ENCODE results near the gene ARNT2. TPM values are rescaled to one million over a fixed set of nuclear protein-coding genes. Genes with fewer than 3 reads are reported as not detected.

The ARNT2 gene
- total RNA-seq, 2 experiments from 2014 or later: 0.34 TPM; not detected in 1

DNA sequence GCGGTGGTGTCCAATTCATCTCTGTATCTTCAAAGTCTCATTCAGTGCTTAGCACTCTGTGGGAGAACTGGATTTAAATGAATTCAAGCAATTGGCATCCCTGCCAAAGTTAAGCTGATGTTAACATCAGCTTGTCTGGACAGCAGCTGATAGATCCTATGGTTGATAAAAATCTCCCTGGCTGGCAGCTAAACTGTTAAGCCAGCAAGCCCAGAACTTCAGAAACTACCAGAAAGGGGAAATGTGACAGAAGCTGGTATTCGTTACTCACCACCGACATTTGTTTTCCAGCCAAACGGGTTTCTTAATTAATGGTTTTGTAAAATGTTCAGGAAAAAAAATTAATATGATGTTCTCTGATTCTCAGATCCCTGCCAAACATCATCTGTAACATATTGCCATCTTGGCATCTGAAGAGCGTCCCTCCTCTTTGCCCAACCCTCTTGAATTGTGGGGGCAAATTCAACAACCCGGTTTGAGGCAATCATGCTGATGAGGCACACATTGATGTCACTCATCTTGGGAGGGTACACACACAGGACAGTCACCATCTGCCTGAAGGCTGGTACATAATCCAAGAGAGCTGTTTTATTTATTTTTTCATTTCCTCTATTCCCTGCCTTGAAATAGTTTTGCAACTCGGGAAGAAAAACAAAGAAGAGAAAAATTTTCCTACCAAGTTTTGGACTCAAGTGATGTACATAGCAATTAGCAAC is 214.7 kb downstream of the ARNT2 start:
- no peak for TF ChIP-seq CTCF (IDR thresholded peaks at IDR 0.05)
- Mint-ChIP-seq H3K27me3 (peaks cover 18% of the 10 kb centered on the region), H3K9me3 (peaks cover 6% of the 10 kb centered on the region), H3K4me1 (ENCODE audit: low read depth) (no peaks in the 10 kb centered on the region), H3K36me3 (ENCODE audit: low read depth) (no peaks in the 10 kb centered on the region), H3K4me3 (no peak overlapping the region), H3K27ac (no peak overlapping the region)
- DNase-seq: no peak
- CTCF ChIA-PET: interaction anchor here (0.9 to 1.9 kb wide), 2 partner anchors 157 to 351 kb away, joined by 3 to 7 read pairs; no protein-coding TSS in a partner anchor
- POLR2A ChIA-PET: no interaction called here
- no peak for ATAC-seq
- intact Hi-C loops (cut with micrococcal nuclease): no loop called here

DNA sequence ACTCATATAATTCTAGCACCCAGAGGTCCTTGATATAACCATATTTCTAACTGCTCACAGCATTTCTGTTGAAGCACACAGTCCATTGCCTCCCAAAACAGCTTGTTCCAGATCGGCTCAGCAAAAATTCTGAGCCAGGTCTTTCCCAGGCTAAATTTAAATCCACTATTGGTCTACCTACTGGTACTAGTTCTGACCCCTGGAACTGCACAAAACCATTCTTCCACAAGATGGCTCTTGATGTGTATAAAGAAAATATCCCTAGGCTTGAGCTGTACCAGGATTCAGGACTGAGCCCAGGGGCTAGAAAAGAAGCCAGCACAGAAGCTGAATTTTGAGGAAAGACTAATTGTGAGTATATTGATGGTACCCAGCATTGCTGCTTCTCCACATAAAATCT is 215.5 kb downstream of the ARNT2 start:
- POLR2A ChIA-PET: no interaction called here
- H3K27me3 Mint-ChIP-seq: peaks cover 18% of the 10 kb centered on the region

DNA sequence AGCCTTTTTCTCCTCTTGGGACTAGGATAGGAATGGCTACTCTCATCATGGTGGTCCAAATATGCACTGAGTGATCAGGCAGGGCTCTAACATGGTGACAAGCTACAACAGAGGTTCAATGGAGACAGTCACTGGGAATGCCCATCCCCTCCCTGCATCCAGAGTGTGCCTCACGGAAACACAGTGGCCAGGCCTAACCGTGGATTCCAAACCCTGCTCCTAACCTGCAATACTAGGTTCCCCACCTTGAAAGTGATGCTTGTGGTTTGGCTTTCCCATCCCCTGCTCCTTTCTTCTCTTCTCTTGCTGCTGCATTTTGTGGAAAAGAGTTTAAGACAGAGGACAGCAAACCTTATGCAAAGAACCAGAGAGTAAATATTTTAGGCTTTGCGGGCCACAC is 216.0 kb downstream of the ARNT2 start:
- POLR2A ChIA-PET: no interaction called here
- H3K4me3 Mint-ChIP-seq: no peak overlapping the region
- intact Hi-C loops (cut with micrococcal nuclease): no loop called here
- no peak for ATAC-seq
- CTCF ChIA-PET: no interaction called here
- DNase-seq: no peak
- peaks cover 6% of the 10 kb centered on the region for H3K9me3 Mint-ChIP-seq
- no peaks in the 10 kb centered on the region for H3K4me1 Mint-ChIP-seq (ENCODE audit: low read depth)
- H3K27me3 Mint-ChIP-seq: peaks cover 18% of the 10 kb centered on the region
- H3K27ac Mint-ChIP-seq: no peak overlapping the region
- H3K36me3 Mint-ChIP-seq (ENCODE audit: low read depth): no peaks in the 10 kb centered on the region
- TF ChIP-seq CTCF (IDR thresholded peaks at IDR 0.05): no peak

More for the DNA sequence above, 215.5 kb downstream of the ARNT2 start:
- no peak for TF ChIP-seq CTCF (IDR thresholded peaks at IDR 0.05)
- intact Hi-C loops (cut with micrococcal nuclease): no loop called here
- CTCF ChIA-PET: interaction anchor here (1.9 kb wide), 1 partner anchor 156 kb away, joined by 7 read pairs; no protein-coding TSS in a partner anchor
- Mint-ChIP-seq H3K4me1 (ENCODE audit: low read depth) (no peaks in the 10 kb centered on the region), H3K27ac (no peak overlapping the region), H3K9me3 (peaks cover 6% of the 10 kb centered on the region), H3K36me3 (ENCODE audit: low read depth) (no peaks in the 10 kb centered on the region), H3K4me3 (no peak overlapping the region)
- no peak for ATAC-seq
- no peak for DNase-seq

DNA sequence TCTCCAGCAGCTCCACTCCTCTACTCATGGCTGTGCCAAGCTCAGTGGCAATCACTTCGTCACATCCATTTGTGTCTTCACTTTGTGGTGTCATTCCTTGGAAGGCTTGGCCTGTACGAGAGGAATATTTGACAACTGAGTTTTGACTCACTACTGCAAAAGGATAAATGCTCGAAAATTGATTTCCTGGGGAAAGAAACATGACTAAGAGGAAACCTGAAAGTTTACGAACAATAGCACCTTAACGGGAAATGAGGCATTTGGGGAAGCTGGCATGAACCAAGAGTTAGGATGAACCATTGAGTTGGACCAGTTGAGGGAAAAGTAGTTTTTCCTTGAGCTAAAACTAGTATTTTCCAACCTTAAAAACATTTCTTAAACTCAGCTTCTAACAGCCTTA is 216.7 kb downstream of the ARNT2 start:
- intact Hi-C loops (cut with micrococcal nuclease): no loop called here
- Mint-ChIP-seq H3K27ac (no peak overlapping the region), H3K9me3 (peaks cover 6% of the 10 kb centered on the region), H3K27me3 (peaks cover 16% of the 10 kb centered on the region), H3K36me3 (ENCODE audit: low read depth) (no peaks in the 10 kb centered on the region), H3K4me1 (ENCODE audit: low read depth) (no peaks in the 10 kb centered on the region), H3K4me3 (no peak overlapping the region)
- TF ChIP-seq CTCF (IDR thresholded peaks at IDR 0.05): no peak
- DNase-seq (no peak), ATAC-seq (no peak)
- ChIA-PET CTCF (interaction anchor here (1.0 to 1.6 kb wide), 2 partner anchors 9 to 155 kb away, joined by 4 to 5 read pairs; no protein-coding TSS in a partner anchor), POLR2A (no interaction called here)

DNA sequence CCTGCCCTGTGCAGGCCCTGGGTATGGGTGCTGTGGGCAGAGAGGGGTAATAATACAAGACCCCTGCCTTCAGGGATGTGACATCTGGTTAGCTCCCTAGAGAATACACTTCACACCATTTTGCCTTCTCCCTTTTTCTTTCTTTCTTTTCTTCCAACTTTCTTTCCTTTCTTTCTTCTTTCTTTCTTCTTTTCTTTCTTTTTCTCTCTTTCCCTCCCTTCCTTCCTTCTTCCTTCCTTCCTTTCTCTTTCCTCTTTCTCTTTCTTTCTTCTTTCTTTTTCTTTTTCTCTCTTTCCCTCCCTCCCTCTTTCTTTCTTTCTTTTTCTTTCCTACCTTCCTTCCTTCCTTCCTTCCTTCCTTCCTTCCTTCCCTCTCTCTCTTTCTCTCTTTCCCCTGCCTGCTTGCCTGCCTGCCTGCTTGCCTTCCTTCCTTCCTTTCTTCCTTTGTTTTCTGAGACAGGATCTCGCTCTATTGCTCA is 222.5 kb downstream of the ARNT2 start:
- Mint-ChIP-seq H3K36me3 (ENCODE audit: low read depth) (no peaks in the 10 kb centered on the region), H3K27ac (no peak overlapping the region), H3K4me1 (ENCODE audit: low read depth) (no peaks in the 10 kb centered on the region), H3K9me3 (peaks cover 6% of the 10 kb centered on the region), H3K4me3 (no peak overlapping the region), H3K27me3 (peaks cover 3% of the 10 kb centered on the region)
- no peak for ATAC-seq
- TF ChIP-seq CTCF (IDR thresholded peaks at IDR 0.05): no peak
- DNase-seq: no peak
- POLR2A ChIA-PET: interaction anchor here (0.6 kb wide), 1 partner anchor 104 kb away, joined by 3 read pairs; no protein-coding TSS in a partner anchor
- CTCF ChIA-PET: no interaction called here
- intact Hi-C loops (cut with micrococcal nuclease): no loop called here

Data from activated CD8-positive, alpha-beta T cell treated with anti-CD3 and anti-CD28 coated beads for 36 hours (primary cell).